ENCODE results near the gene GIPR.

DNA sequence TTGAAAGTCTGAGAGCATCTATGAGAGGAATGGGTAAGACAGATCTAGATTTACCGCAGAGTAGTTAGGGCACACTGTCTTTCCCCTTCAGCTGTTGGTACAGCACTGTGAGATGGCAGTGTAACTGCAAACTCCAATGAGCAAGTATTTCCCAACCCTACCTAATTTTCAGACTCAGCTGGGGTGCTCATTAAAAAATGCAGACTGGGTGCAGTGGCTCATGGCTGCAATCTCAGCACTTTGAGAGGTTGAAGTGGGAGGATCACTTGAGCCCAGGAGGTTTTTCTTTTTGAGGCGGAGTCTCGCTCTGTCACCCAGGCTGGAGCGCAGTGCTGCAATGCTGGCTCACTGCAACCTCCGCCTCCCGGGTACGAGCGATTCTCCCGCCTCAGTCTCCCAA lies 37.1 kb downstream of the GIPR start:
- TF ChIP-seq, protein P1, sequence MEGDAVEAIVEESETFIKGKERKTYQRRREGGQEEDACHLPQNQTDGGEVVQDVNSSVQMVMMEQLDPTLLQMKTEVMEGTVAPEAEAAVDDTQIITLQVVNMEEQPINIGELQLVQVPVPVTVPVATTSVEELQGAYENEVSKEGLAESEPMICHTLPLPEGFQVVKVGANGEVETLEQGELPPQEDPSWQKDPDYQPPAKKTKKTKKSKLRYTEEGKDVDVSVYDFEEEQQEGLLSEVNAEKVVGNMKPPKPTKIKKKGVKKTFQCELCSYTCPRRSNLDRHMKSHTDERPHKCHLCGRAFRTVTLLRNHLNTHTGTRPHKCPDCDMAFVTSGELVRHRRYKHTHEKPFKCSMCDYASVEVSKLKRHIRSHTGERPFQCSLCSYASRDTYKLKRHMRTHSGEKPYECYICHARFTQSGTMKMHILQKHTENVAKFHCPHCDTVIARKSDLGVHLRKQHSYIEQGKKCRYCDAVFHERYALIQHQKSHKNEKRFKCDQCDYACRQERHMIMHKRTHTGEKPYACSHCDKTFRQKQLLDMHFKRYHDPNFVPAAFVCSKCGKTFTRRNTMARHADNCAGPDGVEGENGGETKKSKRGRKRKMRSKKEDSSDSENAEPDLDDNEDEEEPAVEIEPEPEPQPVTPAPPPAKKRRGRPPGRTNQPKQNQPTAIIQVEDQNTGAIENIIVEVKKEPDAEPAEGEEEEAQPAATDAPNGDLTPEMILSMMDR (IDR thresholded peaks at IDR 0.05 in 4 of 5, conservative IDR thresholded peaks at IDR 0.05 in 1 of 5): no peak
- TF ChIP-seq POLR2A (IDR thresholded peaks at IDR 0.05): no peak

Measured in gastrocnemius medialis (tissue), 4 donors.